Heart left ventricle (tissue), 16 donors: ENCODE results near the gene RPP21. TPM values are rescaled to one million over a fixed set of nuclear protein-coding genes. Genes with fewer than 3 reads are reported as not detected.
"Not testable (repeated sequence)": the region's sequence is repeated elsewhere in the genome, so short reads cannot be mapped to it uniquely, and the experiment has no call there.

Experiments
- ATAC-seq, 4 donors: fragments of 200-7000 bp; cut with Tn5 transposase; one replicate each; pipeline ENCODE4 v1.9.1; 2020 to 2022; ENCODE audit warnings: moderate library complexity in 4 of 4, mild to moderate bottlenecking in 3 of 4, moderate number of reproducible peaks in 1 of 4
- DNase-seq, 5 donors: peaks; one replicate each; pipeline ENCODE4 v3.0.0-alpha.2; 2020
- H3K27ac ChIP-seq, 12 donors: fragments of 200-600 bp; sonication (generic) in 4 of 12; one replicate each; pipeline versions ENCODE4 v1.5.0 to v1.8.0; 2016 to 2022; ENCODE audit warnings: mild to moderate bottlenecking in 2 of 12
- H3K27me3 ChIP-seq, 9 donors: fragments of 200-600 bp; sonication (generic) in 2 of 9; one replicate each; pipeline versions ENCODE4 v1.5.1 to v1.8.0; 2016 to 2022; ENCODE audit warnings: mild to moderate bottlenecking in 3 of 9
- H3K36me3 ChIP-seq, 9 donors: fragments of 200-600 bp; sonication (generic) in 2 of 9; one replicate each; pipeline versions ENCODE4 v1.5.0 to v1.8.0; 2018 to 2022; ENCODE audit warnings: mild to moderate bottlenecking in 2 of 9
- H3K4me1 ChIP-seq, 12 donors: fragments of 200-600 bp; sonication (generic) in 4 of 12; one replicate each; pipeline versions ENCODE4 v1.5.0 to v1.8.0; 2016 to 2022; ENCODE audit warnings: mild to moderate bottlenecking in 3 of 12
- H3K4me3 ChIP-seq, 12 donors: fragments of 200-600 bp; sonication (generic) in 4 of 12; one replicate each; pipeline versions ENCODE4 v1.5.0 to v1.8.0; 2017 to 2022; ENCODE audit warnings: mild to moderate bottlenecking in 9 of 12, moderate library complexity in 4 of 12
- H3K9me3 ChIP-seq, 12 donors: fragments of 200-600 bp; sonication (generic) in 4 of 12; one replicate each; pipeline versions ENCODE4 v1.5.0 to v1.8.0; 2016 to 2022; ENCODE audit warnings: mild to moderate bottlenecking in 1 of 12
- CTCF ChIP-seq, 12 donors: fragments of 200-600 bp; sonication (generic) in 4 of 12; IDR thresholded peaks; one replicate each; pipeline versions ENCODE4 v1.5.0 to v1.8.0; 2018 to 2022; ENCODE audit warnings: antibody characterized with exemption in 12 of 12, mild to moderate bottlenecking in 5 of 12
- POLR2A ChIP-seq, 2 donors: fragments of 450-650 bp; IDR thresholded peaks; one replicate each; pipeline ENCODE4 v1.6.1; 2017; ENCODE audit warnings: antibody characterized with exemption in 2 of 2, mild to moderate bottlenecking in 2 of 2, moderate library complexity in 2 of 2
- WGBS, 4 donors: extraction: QIAGEN DNeasy Blood & Tissue Kit in 2 of 4; methylation state at CpG; one replicate each; pipeline versions ENCODE4 v1.1.5 to v1.1.7; 2013 to 2018; 5-methylcytosine and 5-hydroxymethylcytosine counted together
- intact Hi-C, 10 donors: fragments of 100-400 bp; cut with DNase I; formaldehyde crosslinking; loops; one replicate each; pipeline versions ENCODE4 v1.11.1 to v1.14.2; 2022
- polyA plus RNA-seq, 2 donors: library from polyadenylated mRNA; stranded (reverse); fragments of 200-250 nt; gene quantifications; one replicate each; pipeline ENCODE4 v1.2.3, GENCODE V29; 2013
- total RNA-seq, 9 donors: library from RNA; depleted of rRNA in 2 of 9; stranded (reverse); fragments of >200 nt in 2 of 9; fragmentation: NEBNext Ultra II Directional in 3 of 9; extraction: Animal tissue kit (Norgen Biotek cat#: 25700) in 3 of 9; gene quantifications; one replicate each; pipeline versions ENCODE4 v1.1.0 to v1.2.4, GENCODE V29; 2016 to 2023
- donor health status: ischemic (EF 13 %, LVEDD 7.1; RV severe dilation, severe dysfunction).
- donor health status: healthy with polysubstance abuse.
- donor health status: DM: no; HTN: yes; CAD: no.
- donor health status: DM: no; HTN: no; CAD: no.
- donor health status: ischemic (EF 25% LVEDD 6.9; RV normal size, moderate dysfunction).
- donor health status: ischemic (EF 25% LVEDD 5.7; RV mildly dilated, moderate dysfunction).
- donor health status: healthy.
- donor health status: DM: yes; HTN: yes; CAD: no.
- donor health status: ischemic (EF 35%, LVEDD 5.7; RV mildly dilated, moderate dysfunction).
- donor health status: nonischemic (EF 11% LVEDD 7.7; RV severe dilation, severe dysfunction).
- donor health status: DM: yes; HTN: yes; CAD: no.
- donor health status: PGD.
- donor health status: ischemic (EF 29% LVEDD 5.4; RV normal size, mild dysfunction).
- donor health status: nonischemic (EF 23%, LVEDD 6.1; RV moderate dilation, normal function).

The RPP21 gene
- total and polyA plus RNA-seq, 11 donors: 17.3 to 88.9 (median 30.7) TPM

GRCh38 chr6:30363459-30363858 lies 18.5 kb downstream of the RPP21 start:
- H3K4me3 ChIP-seq: no peak overlapping the region
- peaks cover 0 to 86% (median 29%) of the 10 kb centered on the region in 9 donors for H3K27me3 ChIP-seq
- no peaks in the 10 kb centered on the region for H3K4me1 ChIP-seq
- no peaks in the 10 kb centered on the region for H3K36me3 ChIP-seq
- peaks cover 0 to 10% (median 2%) of the 10 kb centered on the region in 12 donors for H3K9me3 ChIP-seq
- TF ChIP-seq CTCF (IDR thresholded peaks at IDR 0.05) (no peak), POLR2A (IDR thresholded peaks at IDR 0.05) (no peak)
- ATAC-seq: no peak
- intact Hi-C loops: no loop called here
- no peak for DNase-seq
- no peak overlapping the region for H3K27ac ChIP-seq
- 61 to 79% (median 74%) methylated on average over 2 of the region's 2 CpGs for WGBS, 4 donors

- TF ChIP-seq POLR2A (IDR thresholded peaks at IDR 0.05) (no peak), CTCF (IDR thresholded peaks at IDR 0.05) (no peak)
- peaks cover 0 to 77% (median 19%) of the 10 kb centered on the region in 9 donors for H3K27me3 ChIP-seq
- 77 to 86% (median 85%) methylated on average over 2 of the region's 2 CpGs for WGBS, 4 donors
Measured at GRCh38 chr6:30364591-30364990, 19.6 kb downstream of the RPP21 start.

GRCh38 chr6:30369280-30369679 lies 24.3 kb downstream of the RPP21 start:
- H3K4me1 ChIP-seq, DNase-seq, intact Hi-C loops, H3K36me3 ChIP-seq, ATAC-seq, H3K27ac ChIP-seq, H3K9me3 ChIP-seq, H3K4me3 ChIP-seq: not testable (repeated sequence)
- WGBS, 4 donors: 16 to 43% (median 35%) methylated on average over 1 of the region's 1 CpG
- peaks cover 0 to 41% (median 7%) of the 10 kb centered on the region in 9 donors for H3K27me3 ChIP-seq

More at GRCh38 chr6:30364591-30364990, 19.6 kb downstream of the RPP21 start:
- ATAC-seq (no peak), DNase-seq (no peak)
- H3K36me3 ChIP-seq: no peaks in the 10 kb centered on the region
- peaks cover 0 to 10% (median 2%) of the 10 kb centered on the region in 12 donors for H3K9me3 ChIP-seq
- intact Hi-C loops: no loop called here
- H3K4me1 ChIP-seq: no peaks in the 10 kb centered on the region
- H3K4me3 ChIP-seq: no peak overlapping the region
- no peak overlapping the region for H3K27ac ChIP-seq

GRCh38 chr6:30378290-30378937 lies 33.5 kb downstream of the RPP21 start:
- Histone ChIP-seq H3K4me3 (no peak overlapping the region), H3K4me1 (no peaks in the 10 kb centered on the region), H3K27me3 (peaks cover 0 to 38% (median 7%) of the 10 kb centered on the region in 9 donors), H3K36me3 (no peaks in the 10 kb centered on the region), H3K9me3 (no peaks in the 10 kb centered on the region), H3K27ac (no peak overlapping the region)
- WGBS, 4 donors: 0 to 2% (median 1%) methylated on average over 1 of the region's 1 CpG
- no peak for TF ChIP-seq POLR2A (IDR thresholded peaks at IDR 0.05)
- TF ChIP-seq CTCF (IDR thresholded peaks at IDR 0.05): no peak
- no peak for DNase-seq
- intact Hi-C loops: no loop called here
- no peak for ATAC-seq

- Histone ChIP-seq H3K9me3 (no peaks in the 10 kb centered on the region), H3K4me3 (no peak overlapping the region), H3K36me3 (no peaks in the 10 kb centered on the region), H3K4me1 (no peaks in the 10 kb centered on the region), H3K27ac (no peak overlapping the region), H3K27me3 (peaks cover 0 to 58% (median 19%) of the 10 kb centered on the region in 9 donors)
- intact Hi-C loops: no loop called here
- WGBS, 4 donors: 13 to 62% (median 53%) methylated on average over 5 of the region's 5 CpGs
- ATAC-seq: no peak
- TF ChIP-seq CTCF (IDR thresholded peaks at IDR 0.05) (no peak), POLR2A (IDR thresholded peaks at IDR 0.05) (no peak)
- no peak for DNase-seq
Measured at GRCh38 chr6:30380464-30380863, 35.5 kb downstream of the RPP21 start.
